H1 (cell line): ENCODE data around the gene CD69. TPM values are rescaled to one million over a fixed set of nuclear protein-coding genes. Genes with fewer than 3 reads are reported as not detected.

Experiments
- CHD7 ChIP-seq: fragments of 300-600 bp; sonication (generic); IDR thresholded peaks from 2 replicates; pipeline ENCODE4 v1.7.1; 2012; ENCODE audit warnings: low read length, moderate library complexity, mild to moderate bottlenecking, inconsistent platforms; ENCODE audit not compliant: insufficient replicate concordance
- MAFK ChIP-seq: IDR thresholded peaks from 2 replicates; pipeline ENCODE4 v1.6.1; 2012; ENCODE audit warnings: low read depth, mild to moderate bottlenecking, improper control_type of control experiment, low read length
- MAX ChIP-seq: IDR thresholded peaks from 2 replicates; pipeline ENCODE4 v1.6.1; 2012; ENCODE audit warnings: inconsistent platforms
- SP1 ChIP-seq: IDR thresholded peaks from 2 replicates; pipeline ENCODE4 v1.6.1; 2011; ENCODE audit warnings: low read depth, low read length
- YY1 ChIP-seq: IDR thresholded peaks from 2 replicates; pipeline ENCODE4 v1.6.1; 2011; ENCODE audit warnings: low read depth, mild to moderate bottlenecking, low read length
- polyA plus RNA-seq, 7 experiments: library from polyadenylated mRNA; depleted of rRNA in 3 of 7; stranded (reverse) in 5 of 7; unstranded in 2 of 7; fragments of >200 nt in 5 of 7; fragments of 200-250 nt in 2 of 7; gene quantifications; 1 replicate in 5 of 7; 2 replicates in 1 of 7; 4 replicates in 1 of 7; pipeline versions ENCODE4 v1.2.1 to v1.2.3, GENCODE V29; 2011 to 2013; ENCODE audit warnings: missing spikeins in 2 of 7, mixed read lengths in 2 of 7
- total RNA-seq: library from RNA; stranded (reverse); fragmentation: NEBNext Ultra II Directional; extraction: Animal tissue kit (Norgen Biotek cat#: 25700); gene quantifications from 2 replicates; pipeline ENCODE4 v1.2.1, GENCODE V29; 2021

CD69 gene
- total and polyA plus RNA-seq, 2 of the 8 experiments (the other 6 are each of a cell fraction or from before 2014, with no cell fraction given) = not detected

- TF ChIP-seq CHD7 (no peak), YY1 (no peak), MAX (no peak), MAFK (no peak), SP1 (no peak)
Measured at GRCh38 chr12:9749640-9750039, 11.1 kb downstream of the CD69 start (continued).
